Measurements from ENCODE around the gene ZMYND10.

Gene ZMYND10

GRCh38 chr3:50345586-50346234 lies at the start of gene ZMYND10:
Gene ZMYND10, minus strand, starts transcription at chr3:50345732. Its CDS starts 153 bp downstream, at chr3:50345579.
- DNase-seq, result peak; percentile 43 to 59

DNA sequence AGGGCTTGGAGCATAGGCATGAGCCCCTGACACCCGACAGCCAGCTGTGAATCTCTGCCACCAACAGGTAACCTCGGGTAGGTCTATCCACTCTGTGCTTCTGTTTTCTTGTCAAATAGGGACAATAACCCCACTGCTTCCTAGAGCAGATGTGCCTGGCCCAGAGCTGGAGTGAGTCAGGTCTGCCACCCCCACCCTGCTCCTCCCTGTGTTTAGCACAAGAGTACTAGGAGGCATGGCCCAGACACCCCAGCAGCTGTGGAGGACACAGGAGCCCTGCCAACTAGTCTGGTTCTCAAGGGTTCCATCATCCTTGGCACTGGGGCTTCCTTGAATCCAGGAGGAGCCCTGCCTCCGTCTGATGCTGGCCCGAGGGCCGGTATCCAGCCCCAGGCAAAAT lies 47.5 kb upstream of the ZMYND10 start:
- DNase-seq, result no peak

DNA sequence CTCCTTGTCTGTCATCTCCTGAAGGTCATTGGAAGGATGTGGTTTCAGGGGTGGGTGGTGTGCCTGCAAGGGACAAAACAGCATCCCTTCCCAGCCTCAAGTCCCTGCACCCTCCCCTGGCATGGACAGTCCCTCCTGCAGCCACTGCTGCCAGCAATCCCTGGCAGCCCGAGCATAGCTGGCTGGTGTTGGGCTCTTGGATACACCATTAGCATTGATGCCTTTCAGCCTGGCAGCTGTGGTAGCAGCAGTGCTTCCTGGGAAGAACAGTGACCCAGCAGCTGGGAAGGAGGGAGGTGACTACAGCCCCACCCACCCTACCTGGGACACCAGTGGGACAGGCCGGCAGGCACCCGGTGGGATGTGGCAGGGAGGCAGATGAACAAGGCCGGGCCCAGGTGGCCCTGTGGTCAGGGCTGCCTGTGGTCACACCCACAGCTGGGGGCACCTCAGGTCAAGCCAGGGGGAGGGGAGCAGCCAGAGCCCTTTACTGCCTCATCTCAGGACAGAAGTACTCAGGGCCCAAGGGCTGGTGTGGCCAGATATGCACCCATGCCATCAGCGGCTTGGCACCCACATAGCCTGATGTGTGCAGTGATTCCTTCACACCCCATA lies 46.7 kb upstream of the ZMYND10 start:
- no peak for DNase-seq

DNA sequence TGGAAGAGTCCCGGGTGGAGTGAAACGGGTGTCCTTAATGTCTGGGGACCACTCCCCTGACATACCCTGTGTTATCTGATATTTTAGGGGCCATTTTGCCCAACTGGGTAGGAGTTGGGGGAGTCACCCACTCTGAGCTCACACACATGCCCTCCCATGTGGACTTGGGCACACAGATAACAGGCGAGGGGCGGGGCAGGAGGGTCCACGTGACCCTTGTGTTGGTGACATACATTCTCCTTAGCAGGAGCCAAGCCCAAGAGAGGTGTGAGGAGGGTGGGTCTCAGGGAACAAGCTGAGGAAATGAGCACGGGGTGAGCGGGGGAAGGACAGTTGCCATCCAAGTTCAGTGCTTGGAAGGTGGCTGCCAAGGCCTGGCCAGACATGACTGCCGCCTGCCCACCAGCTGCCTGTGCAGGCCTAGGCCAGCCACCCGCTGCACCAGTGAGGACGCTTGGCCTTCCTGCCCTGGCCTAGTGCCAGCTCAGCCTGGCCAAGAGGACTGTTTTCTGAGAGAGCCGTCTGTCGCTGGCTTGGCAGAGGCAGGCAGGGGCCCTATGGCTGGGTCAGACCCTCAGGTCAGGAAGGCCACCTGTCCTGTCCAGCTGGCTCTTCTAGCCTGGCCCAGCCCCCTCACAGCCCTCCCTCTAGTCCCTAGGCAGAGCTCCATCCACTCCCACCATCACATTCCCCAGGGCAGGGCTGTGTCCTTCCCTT lies 45.1 kb upstream of the ZMYND10 start:
- peak; percentile 57 to 84 for DNase-seq

- no peak for DNase-seq
Observed at GRCh38 chr3:50389414-50389767, 43.9 kb upstream of the ZMYND10 start.

- no peak for DNase-seq
Observed at GRCh38 chr3:50388720-50389413, 43.3 kb upstream of the ZMYND10 start.

- DNase-seq, result peak; percentile 68 to 81
Observed at GRCh38 chr3:50388016-50388719, 42.6 kb upstream of the ZMYND10 start.

- peak in 1 of 2 experiments; percentile 15 for DNase-seq
Observed at GRCh38 chr3:50385754-50386153, 40.2 kb upstream of the ZMYND10 start.

- no peak for DNase-seq
Observed at GRCh38 chr3:50383750-50384149, 38.2 kb upstream of the ZMYND10 start.

DNA sequence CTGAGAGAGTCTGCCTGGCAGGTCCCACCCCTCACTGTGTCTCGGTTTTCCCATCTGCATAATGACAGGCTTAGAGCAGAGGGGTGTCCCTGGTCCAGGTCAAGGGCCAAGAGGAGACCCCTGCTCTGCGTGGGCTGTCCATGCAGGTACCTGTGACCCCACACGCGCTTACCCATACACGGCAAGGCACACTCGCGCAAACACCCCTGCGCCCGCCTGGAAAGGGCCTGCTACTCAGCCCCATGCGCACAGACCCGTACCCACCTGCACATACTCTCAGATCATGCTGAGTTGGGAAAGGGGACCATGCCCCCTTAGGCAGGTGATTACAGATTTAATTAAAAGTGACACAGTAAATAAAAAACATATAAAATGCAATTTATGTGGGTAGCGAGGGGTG lies 37.2 kb upstream of the ZMYND10 start:
- no peak for DNase-seq

DNA sequence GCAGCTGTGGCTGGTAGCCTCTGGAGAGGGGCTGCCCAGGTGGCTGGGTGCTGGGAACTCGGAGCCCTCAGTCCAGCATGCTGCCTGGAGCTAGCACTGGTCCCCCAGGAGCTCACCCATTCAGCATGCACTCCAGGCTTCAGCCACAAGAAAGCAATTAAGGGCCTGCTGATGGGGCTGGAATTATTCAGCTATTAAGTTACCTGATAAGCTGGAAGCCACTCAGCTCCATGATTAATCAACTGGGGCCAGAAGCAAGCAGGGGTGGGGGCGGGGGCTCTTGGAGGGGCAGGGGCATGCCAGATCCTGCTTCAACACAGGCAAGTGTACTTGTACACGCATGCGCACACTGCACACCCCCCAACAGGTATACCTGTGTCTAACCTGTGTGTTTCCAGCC lies 35.9 kb upstream of the ZMYND10 start:
- peak; percentile 57 to 79 for DNase-seq

DNA sequence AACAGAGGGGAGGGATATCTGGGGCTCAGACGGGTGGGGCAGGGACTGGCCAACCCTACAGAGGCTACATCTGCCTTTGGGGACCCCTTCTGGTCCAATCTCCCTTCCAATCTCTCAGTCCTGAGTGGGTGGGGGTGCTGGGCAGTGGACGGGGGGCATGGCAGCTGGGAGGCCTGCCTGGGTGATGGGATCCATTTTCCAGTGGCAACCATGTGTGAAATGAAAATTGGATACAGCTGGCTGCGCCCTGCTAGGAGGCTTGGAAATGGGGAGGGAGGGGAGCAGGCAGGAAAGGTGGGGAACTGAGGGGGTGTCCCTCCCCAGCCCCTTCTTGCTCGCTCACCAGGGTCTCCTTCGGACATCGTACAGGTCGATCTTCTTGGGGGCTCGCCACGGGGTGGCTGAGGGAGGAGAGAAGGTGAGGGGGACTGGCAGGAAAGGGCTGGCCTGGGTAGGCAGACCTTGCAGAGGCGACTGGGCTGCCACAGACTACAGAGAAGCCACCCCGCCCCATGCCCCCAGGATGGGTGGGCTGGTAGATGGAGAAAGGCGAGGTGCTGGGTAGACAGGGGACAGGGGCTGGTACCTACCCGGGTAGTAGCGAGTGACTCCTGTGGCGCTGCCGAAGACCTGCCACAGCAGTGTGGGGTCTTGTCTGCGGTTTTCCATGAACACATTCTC lies 35.0 kb upstream of the ZMYND10 start:
- DNase-seq, result no peak

GRCh38 chr3:50378757-50379156 lies 33.2 kb upstream of the ZMYND10 start:
- DNase-seq, result no peak

- DNase-seq, result no peak
Observed at GRCh38 chr3:50378024-50378423, 32.5 kb upstream of the ZMYND10 start.

- no peak for DNase-seq
Observed at GRCh38 chr3:50375258-50375931, 29.9 kb upstream of the ZMYND10 start.

DNA sequence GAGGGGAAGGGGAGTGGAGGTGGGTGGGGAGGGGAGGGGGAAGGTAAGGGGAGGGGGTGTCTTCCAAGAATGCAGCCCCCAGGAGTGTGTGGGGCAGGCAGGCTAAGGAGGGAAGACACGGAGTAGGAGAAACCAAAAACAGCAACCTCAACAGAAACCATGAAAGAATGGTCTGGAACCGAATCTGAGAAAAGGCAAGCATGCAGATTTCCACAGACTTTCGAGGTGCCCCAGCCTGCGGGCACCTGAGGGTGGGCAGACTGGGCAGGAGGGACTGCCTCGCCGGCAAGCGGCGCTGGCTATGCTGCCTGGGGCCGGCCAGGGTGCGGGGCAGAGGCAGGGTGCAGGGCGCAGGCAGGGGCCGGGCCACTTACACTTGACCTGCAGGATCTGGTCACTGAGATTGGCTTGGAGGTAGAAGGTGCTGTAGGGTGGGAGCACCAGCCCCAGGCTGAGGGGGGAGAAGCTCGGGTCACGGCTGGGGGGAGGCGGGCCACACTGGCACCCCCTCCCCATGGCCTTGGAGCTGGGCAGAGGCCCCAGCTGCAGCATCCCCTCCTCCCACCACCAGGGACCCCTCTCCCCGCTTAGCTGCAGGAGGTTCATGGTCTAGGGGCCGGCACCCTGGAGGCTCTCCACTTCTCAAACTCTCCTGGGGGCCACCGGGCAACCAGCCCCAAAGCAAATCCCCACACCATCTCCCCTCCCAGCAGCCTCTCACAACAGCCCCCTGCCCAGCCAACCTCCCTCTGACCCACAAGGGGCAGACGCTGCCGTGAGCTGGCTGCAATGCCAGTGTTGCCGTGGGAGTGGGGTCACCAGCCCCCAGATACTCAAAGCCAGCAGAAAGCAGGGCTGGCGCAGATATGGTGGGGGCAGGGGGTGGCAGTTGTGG lies 29.1 kb upstream of the ZMYND10 start:
- no peak for DNase-seq

DNA sequence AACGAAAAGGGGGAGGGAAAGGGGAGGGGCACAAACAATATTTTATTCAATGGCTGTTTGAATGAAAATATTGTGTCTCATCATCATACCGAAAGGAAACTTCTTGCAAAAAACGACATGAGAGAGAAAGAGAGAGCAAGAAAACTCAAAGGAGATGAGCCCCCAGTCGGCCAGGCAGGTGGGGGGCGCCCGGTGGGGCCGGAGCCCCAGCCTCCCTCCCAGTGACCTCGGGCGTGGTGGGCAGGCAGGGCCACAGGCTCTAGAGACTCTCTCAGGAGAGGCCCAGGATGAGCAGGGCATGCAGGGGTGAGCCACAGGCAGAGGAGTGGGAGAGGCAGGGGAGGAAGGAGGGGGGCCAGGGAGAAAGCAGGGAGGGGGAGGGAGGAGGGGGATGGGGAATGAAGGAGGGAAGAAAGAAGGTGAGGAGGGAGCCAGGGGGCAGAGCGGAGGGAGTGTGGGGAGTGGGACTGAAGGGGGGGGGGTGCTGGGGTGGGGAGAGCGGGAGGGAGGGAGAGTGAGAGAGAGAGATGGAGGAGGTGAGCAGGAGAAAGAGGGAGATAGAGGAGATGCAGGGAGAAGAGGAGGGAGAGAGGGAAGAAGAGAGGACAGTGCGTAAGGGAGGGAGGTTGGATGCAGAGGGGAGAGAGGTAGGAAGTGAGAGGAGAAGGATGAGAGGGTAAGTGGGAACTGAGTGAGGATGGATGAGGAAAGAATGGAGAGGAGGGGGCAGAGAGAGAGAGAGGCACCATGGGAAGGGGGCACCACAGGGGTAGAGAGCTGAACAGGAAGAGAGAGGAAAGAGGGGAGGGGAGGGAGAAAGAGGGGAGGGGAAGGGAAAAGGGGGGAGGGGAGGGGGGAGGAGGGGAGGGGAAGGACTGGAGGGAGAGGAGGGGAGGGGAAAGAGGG lies 27.9 kb upstream of the ZMYND10 start:
- DNase-seq, result no peak

DNA sequence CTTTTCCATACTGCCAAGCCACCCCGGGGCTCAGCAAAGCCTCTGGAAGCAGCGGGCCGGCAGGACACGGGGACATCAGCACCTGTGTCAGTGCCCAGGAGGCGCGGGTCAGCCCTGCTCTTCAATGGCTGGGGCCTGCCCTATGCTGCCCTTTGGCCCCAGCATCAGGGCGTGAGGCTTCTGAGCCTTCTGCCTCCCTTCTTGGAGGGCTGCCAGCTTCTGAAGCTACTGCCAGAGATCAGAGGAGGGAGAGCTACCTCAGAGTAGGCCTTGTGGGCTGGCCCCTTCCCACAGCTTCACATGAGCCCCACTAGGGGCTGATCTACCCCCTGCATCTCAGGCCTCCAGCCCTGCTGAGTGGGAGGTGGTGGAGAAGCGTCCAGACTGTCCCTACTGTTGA lies 26.8 kb upstream of the ZMYND10 start:
- peak in 1 of 2 experiments; percentile 19 for DNase-seq

DNA sequence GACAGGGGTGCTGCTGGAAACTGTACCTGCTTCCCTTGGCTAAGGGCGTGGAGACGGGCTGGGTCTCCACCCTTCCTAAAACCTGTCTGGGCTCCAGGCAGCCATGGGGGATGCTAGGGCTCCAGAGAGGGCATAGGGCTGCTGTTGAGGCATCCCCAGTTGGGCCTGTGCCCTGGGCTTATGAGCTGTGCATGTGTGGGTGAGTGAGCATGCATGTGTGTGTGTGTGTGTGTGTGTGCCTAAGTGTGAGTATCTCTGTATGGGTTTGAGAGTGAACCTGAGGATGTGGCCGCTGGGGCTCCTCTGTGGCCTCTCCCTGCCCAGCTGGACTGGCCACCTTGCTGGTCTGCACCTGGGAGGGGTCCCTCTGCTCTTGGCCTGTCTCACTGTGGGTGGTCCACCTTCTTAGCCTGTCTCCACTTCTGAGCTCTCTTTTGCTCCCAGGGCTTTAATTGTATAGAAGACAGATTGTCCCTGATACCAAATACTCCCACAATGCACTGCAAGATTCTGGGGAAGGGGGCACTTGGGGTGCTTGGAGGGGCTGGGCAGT lies 25.7 kb upstream of the ZMYND10 start:
- no peak for DNase-seq
